ENCODE data around the gene TSPAN18. TPM values are rescaled to one million over a fixed set of nuclear protein-coding genes. Genes with fewer than 3 reads are reported as not detected.

TSPAN18 gene
- total RNA-seq, 1 experiment from 2014 or later: 21.3 TPM

DNA sequence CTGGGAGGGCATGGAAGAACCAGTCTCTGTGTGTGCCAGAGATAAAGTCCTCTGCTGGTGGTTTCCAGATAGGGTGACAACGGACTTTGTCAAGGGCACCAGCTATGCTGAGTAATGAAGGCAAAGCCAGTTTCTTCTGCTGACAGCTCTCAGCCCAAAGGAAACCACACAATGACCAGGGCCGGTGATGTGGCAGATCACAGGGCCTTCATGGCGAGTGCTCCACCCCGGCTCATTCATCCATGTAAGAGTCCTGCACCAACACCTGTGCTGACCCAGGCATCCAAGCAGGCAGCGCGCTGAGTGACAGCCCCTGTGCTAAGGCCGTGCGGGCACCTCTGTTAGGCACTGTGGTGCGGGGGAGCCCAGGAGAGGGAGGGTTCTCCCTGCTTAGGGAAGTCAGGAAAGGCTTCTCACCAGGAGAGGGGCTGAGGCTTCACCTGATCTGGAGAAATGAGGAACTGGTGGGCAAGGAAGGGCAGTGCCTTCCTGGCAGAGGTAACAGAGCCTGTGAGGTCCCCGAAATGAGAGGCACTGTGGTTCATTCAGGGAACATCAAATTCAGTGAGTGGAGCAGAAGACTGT, 190.1 kb downstream of the TSPAN18 start:
- H3K4me3 ChIP-seq (ENCODE audit: low read depth in 2 of 2, low read length in 2 of 2): no peak overlapping the region
- BruUV-seq (replicated peaks): no TSS peak
- ChIA-PET CTCF (no interaction called here), POLR2A (no interaction called here)
- in situ Hi-C loops (cut with HindIII; ENCODE audit: low pct_unique_long_range_greater_than_20kb, low sequenced_read_pairs) (no loop called here), intact Hi-C loops (cut with micrococcal nuclease; ENCODE audit: unreplicated experiment) (no loop called here)
- H3K4me1 ChIP-seq (ENCODE audit: control insufficient read depth, insufficient read depth, low read length): no peaks in the 10 kb centered on the region
- no peaks in the 10 kb centered on the region for H3K27me3 ChIP-seq (ENCODE audit: control insufficient read depth, insufficient read depth, low read length)
- H3K27ac ChIP-seq (ENCODE audit: low read length): no peak overlapping the region
- no peak for TF ChIP-seq TCF7L2 (IDR thresholded peaks at IDR 0.05; ENCODE audit: low read depth, low read length)
- no peak for TF ChIP-seq SIN3A (IDR thresholded peaks at IDR 0.05; ENCODE audit: borderline replicate concordance, insufficient read depth, low read depth, low read length)
- TF ChIP-seq, protein P1, sequence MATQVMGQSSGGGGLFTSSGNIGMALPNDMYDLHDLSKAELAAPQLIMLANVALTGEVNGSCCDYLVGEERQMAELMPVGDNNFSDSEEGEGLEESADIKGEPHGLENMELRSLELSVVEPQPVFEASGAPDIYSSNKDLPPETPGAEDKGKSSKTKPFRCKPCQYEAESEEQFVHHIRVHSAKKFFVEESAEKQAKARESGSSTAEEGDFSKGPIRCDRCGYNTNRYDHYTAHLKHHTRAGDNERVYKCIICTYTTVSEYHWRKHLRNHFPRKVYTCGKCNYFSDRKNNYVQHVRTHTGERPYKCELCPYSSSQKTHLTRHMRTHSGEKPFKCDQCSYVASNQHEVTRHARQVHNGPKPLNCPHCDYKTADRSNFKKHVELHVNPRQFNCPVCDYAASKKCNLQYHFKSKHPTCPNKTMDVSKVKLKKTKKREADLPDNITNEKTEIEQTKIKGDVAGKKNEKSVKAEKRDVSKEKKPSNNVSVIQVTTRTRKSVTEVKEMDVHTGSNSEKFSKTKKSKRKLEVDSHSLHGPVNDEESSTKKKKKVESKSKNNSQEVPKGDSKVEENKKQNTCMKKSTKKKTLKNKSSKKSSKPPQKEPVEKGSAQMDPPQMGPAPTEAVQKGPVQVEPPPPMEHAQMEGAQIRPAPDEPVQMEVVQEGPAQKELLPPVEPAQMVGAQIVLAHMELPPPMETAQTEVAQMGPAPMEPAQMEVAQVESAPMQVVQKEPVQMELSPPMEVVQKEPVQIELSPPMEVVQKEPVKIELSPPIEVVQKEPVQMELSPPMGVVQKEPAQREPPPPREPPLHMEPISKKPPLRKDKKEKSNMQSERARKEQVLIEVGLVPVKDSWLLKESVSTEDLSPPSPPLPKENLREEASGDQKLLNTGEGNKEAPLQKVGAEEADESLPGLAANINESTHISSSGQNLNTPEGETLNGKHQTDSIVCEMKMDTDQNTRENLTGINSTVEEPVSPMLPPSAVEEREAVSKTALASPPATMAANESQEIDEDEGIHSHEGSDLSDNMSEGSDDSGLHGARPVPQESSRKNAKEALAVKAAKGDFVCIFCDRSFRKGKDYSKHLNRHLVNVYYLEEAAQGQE (IDR thresholded peaks at IDR 0.05; ENCODE audit: insufficient read depth in 1 of 2, low read depth in 2 of 2, low read length in 1 of 2): no peak
- TF ChIP-seq, protein P2, sequence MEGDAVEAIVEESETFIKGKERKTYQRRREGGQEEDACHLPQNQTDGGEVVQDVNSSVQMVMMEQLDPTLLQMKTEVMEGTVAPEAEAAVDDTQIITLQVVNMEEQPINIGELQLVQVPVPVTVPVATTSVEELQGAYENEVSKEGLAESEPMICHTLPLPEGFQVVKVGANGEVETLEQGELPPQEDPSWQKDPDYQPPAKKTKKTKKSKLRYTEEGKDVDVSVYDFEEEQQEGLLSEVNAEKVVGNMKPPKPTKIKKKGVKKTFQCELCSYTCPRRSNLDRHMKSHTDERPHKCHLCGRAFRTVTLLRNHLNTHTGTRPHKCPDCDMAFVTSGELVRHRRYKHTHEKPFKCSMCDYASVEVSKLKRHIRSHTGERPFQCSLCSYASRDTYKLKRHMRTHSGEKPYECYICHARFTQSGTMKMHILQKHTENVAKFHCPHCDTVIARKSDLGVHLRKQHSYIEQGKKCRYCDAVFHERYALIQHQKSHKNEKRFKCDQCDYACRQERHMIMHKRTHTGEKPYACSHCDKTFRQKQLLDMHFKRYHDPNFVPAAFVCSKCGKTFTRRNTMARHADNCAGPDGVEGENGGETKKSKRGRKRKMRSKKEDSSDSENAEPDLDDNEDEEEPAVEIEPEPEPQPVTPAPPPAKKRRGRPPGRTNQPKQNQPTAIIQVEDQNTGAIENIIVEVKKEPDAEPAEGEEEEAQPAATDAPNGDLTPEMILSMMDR (IDR thresholded peaks at IDR 0.05): no peak
- no peak for TF ChIP-seq POLR2AphosphoS5 (IDR thresholded peaks at IDR 0.05; ENCODE audit: low read depth, low read length)
- ATAC-seq (no peak), DNase-seq (ENCODE audit: low read depth, low spot score) (no peak)
- no peaks in the 10 kb centered on the region for H3K9me3 ChIP-seq (ENCODE audit: control insufficient read depth, insufficient read depth, low read depth, low read length)
- H3K36me3 ChIP-seq (ENCODE audit: control insufficient read depth, insufficient read depth, low read length): no peaks in the 10 kb centered on the region

DNA sequence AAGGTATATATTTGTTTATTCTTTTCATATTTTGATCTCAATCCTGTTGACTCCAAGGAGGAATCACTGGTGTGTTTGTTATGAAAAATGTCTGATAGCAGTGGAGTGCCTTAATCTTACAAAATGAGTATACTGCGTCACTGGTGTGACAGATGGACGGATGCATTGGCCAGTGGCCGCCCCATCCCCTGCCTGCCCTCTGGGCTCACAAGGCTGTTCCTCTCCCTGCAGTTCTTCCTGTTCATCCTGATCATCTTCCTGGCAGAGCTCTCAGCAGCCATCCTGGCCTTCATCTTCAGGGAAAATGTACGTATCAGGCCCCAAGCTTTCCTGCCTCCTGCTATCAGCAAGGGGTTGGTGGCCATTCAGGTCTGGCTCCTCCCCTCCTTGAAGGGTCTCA, 191.0 kb downstream of the TSPAN18 start:
- Histone ChIP-seq H3K9me3 (ENCODE audit: control insufficient read depth, insufficient read depth, low read depth, low read length) (no peaks in the 10 kb centered on the region), H3K4me1 (ENCODE audit: control insufficient read depth, insufficient read depth, low read length) (no peaks in the 10 kb centered on the region), H3K27ac (ENCODE audit: low read length) (no peak overlapping the region), H3K36me3 (ENCODE audit: control insufficient read depth, insufficient read depth, low read length) (no peaks in the 10 kb centered on the region), H3K4me3 (ENCODE audit: low read depth in 2 of 2, low read length in 2 of 2) (no peak overlapping the region), H3K27me3 (ENCODE audit: control insufficient read depth, insufficient read depth, low read length) (no peaks in the 10 kb centered on the region)
- in situ Hi-C loops (cut with HindIII; ENCODE audit: low pct_unique_long_range_greater_than_20kb, low sequenced_read_pairs): no loop called here
- no TSS peak for BruUV-seq (replicated peaks)
- TF ChIP-seq, protein P1 (IDR thresholded peaks at IDR 0.05; ENCODE audit: insufficient read depth in 1 of 2, low read depth in 2 of 2, low read length in 1 of 2): no peak
- TF ChIP-seq, protein P2 (IDR thresholded peaks at IDR 0.05): no peak
- TF ChIP-seq TCF7L2 (IDR thresholded peaks at IDR 0.05; ENCODE audit: low read depth, low read length): no peak
- TF ChIP-seq POLR2AphosphoS5 (IDR thresholded peaks at IDR 0.05; ENCODE audit: low read depth, low read length): no peak
- TF ChIP-seq SIN3A (IDR thresholded peaks at IDR 0.05; ENCODE audit: borderline replicate concordance, insufficient read depth, low read depth, low read length): no peak
- CTCF ChIA-PET: no interaction called here
- ATAC-seq (no peak), DNase-seq (ENCODE audit: low read depth, low spot score) (no peak)
- POLR2A ChIA-PET: no interaction called here
- intact Hi-C loops (cut with micrococcal nuclease; ENCODE audit: unreplicated experiment): no loop called here

Data from Panc1 (cell line).